AG04449 (cell line): ENCODE measurements around the gene DACT1.

Experiments used
- CTCF ChIA-PET: fragments of 350-600 bp; formaldehyde crosslinking; extraction: SDS; loops from one replicate; lab custom pipeline; 2021; ENCODE audit warnings: antibody characterized with exemption; lab: Yijun Ruan, JAX
- POLR2A ChIA-PET: fragments of 400-600, 350-600 bp; formaldehyde crosslinking; extraction: SDS; loops from one replicate; lab custom pipeline; 2020; ENCODE audit warnings: antibody characterized with exemption, inconsistent platforms; lab: Yijun Ruan, JAX
- DNase-seq: peaks from one replicate; pipeline ENCODE4 v3.0.0-alpha.2; 2010; ENCODE audit warnings: low read depth, low spot score
- H3K4me3 ChIP-seq: 2 replicates; pipeline ENCODE4 v1.5.1; 2011; ENCODE audit warnings: low read depth, mild to moderate bottlenecking, control low read depth, low read length
- CTCF ChIP-seq: IDR thresholded peaks from one replicate; pipeline ENCODE4 v1.5.1; 2011; ENCODE audit warnings: mild to moderate bottlenecking, moderate library complexity, low read length, control low read depth, inconsistent platforms; ENCODE audit not compliant: insufficient read depth; ENCODE audit errors: missing control alignments

The DACT1 gene

GRCh38 chr14:58659846-58660245 lies 22.1 kb downstream of the DACT1 start:
- CTCF ChIA-PET: interaction anchor here (0.8 to 1.5 kb wide), 3 partner anchors 18 to 396 kb away, joined by 3 read pairs; no protein-coding TSS in a partner anchor

GRCh38 chr14:58660407-58660806 lies 22.6 kb downstream of the DACT1 start:
- TF ChIP-seq CTCF: no peak
- ChIA-PET POLR2A (no interaction called here), CTCF (interaction anchor here (0.8 to 1.5 kb wide), 3 partner anchors 18 to 395 kb away, joined by 3 read pairs; no protein-coding TSS in a partner anchor)
- H3K4me3 ChIP-seq: no peak overlapping the region
- DNase-seq: no peak

More at GRCh38 chr14:58659846-58660245, 22.1 kb downstream of the DACT1 start:
- POLR2A ChIA-PET: no interaction called here
- no peak for DNase-seq
- H3K4me3 ChIP-seq: no peak overlapping the region
- no peak for TF ChIP-seq CTCF

GRCh38 chr14:58662018-58662417 lies 24.3 kb downstream of the DACT1 start:
- no peak for TF ChIP-seq CTCF
- no peak for DNase-seq
- POLR2A ChIA-PET: no interaction called here
- H3K4me3 ChIP-seq: no peak overlapping the region
- CTCF ChIA-PET: no interaction called here

- H3K4me3 ChIP-seq: no peak overlapping the region
- DNase-seq: no peak
- TF ChIP-seq CTCF: no peak
- ChIA-PET POLR2A (no interaction called here), CTCF (no interaction called here)
These were observed 25.0 kb downstream of the DACT1 start for GRCh38 chr14:58662759-58663158.

- no peak for TF ChIP-seq CTCF
- peak; percentile 66 for DNase-seq
- no peak overlapping the region for H3K4me3 ChIP-seq
- CTCF ChIA-PET: no interaction called here
- POLR2A ChIA-PET: no interaction called here
These were observed 25.8 kb downstream of the DACT1 start for GRCh38 chr14:58663494-58664111.

GRCh38 chr14:58665773-58666500 lies 28.2 kb downstream of the DACT1 start:
- POLR2A ChIA-PET: interaction anchor here (1.1 kb wide), 1 partner anchor 28 kb away, joined by 3 read pairs; the partner anchor contains the start of gene DACT1
- no peak for DNase-seq
- no peak overlapping the region for H3K4me3 ChIP-seq
- TF ChIP-seq CTCF: no peak
- CTCF ChIA-PET: interaction anchor here (1.9 kb wide), 1 partner anchor 11 kb away, joined by 5 read pairs; no protein-coding TSS in a partner anchor
